Parathyroid adenoma (tissue), 2 donors: ENCODE measurements around the gene PHOSPHO1.

ENCODE experiments used
- H2AFZ ChIP-seq: fragments of 300-600 bp; sonication (generic); one replicate; pipeline ENCODE4 v1.7.0; 2017; ENCODE audit warnings: antibody characterized with exemption, mild to moderate bottlenecking
- H3K27ac ChIP-seq: fragments of 300-600 bp; sonication (generic); one replicate; pipeline ENCODE4 v1.7.0; 2017
- H3K27me3 ChIP-seq: fragments of 300-600 bp; sonication (generic); one replicate; pipeline ENCODE4 v1.7.0; 2017; ENCODE audit warnings: low read length; ENCODE audit not compliant: control insufficient read depth, insufficient read depth
- H3K36me3 ChIP-seq: fragments of 300-600 bp; sonication (generic); one replicate; pipeline ENCODE4 v1.7.0; 2017; ENCODE audit warnings: low read length; ENCODE audit not compliant: control insufficient read depth, insufficient read depth
- H3K4me1 ChIP-seq: fragments of 300-600 bp; sonication (generic); one replicate; pipeline ENCODE4 v1.7.0; 2017; ENCODE audit warnings: control low read depth
- H3K4me2 ChIP-seq: fragments of 300-600 bp; sonication (generic); one replicate; pipeline ENCODE4 v1.7.0; 2017; ENCODE audit warnings: low read length
- H3K4me3 ChIP-seq: fragments of 300-600 bp; sonication (generic); one replicate; pipeline ENCODE4 v1.7.0; 2017; ENCODE audit warnings: low read depth, low read length
- H3K79me2 ChIP-seq: fragments of 300-600 bp; sonication (generic); one replicate; pipeline ENCODE4 v1.7.0; 2017; ENCODE audit warnings: control low read depth
- H3K9ac ChIP-seq: fragments of 300-600 bp; sonication (generic); one replicate; pipeline ENCODE4 v1.7.0; 2017; ENCODE audit warnings: mild to moderate bottlenecking
- H3K9me3 ChIP-seq: fragments of 300-600 bp; sonication (generic); one replicate; pipeline ENCODE4 v1.7.0; 2017; ENCODE audit warnings: low read length; ENCODE audit not compliant: control insufficient read depth
- CTCF ChIP-seq: fragments of 300-600 bp; sonication (generic); IDR thresholded peaks from one replicate; pipeline ENCODE4 v1.7.0; 2017; ENCODE audit warnings: antibody characterized with exemption, mild to moderate bottlenecking
- donor health status: primary hyperparathyroidism.

PHOSPHO1 gene

GRCh38 chr17:49201481-49201927, 29.1 kb downstream of the PHOSPHO1 start:
- TF ChIP-seq CTCF = no peak

DNA sequence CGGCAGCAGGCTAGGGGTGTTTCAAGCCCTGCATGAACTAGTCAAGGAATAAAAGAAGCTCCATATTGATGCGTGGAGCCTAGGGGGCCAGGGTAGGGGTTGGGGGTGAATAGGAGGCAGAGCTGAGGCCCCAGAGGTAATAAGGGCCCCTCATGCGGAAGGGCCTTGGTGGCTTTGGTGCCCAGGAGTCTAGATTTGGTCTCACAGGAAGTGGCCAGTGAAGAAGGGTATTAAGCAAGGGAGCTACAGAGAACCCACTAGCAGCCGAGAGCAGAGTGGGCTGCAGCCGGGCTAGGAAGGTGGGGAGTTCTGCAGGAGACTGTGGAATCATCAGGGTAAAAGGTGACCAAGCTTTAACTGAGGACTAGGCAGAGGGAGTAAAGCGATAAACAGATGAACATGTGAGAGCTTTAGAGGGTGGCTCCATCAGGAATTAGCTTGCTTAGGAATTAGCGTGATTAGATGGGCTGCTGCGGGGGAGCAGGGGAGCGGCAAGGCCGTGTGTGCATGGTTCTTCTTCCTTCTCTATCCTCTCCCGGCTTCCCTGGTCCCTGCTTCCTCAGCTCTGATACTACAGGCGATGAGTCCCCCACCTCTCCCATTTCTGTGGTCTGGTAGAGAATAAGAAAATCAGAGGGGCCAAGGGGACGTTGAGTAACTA, 30.0 kb downstream of the PHOSPHO1 start:
- Histone ChIP-seq H3K4me2 (no peak overlapping the region), H2AFZ (no peak overlapping the region), H3K36me3 (no peaks in the 10 kb centered on the region), H3K9me3 (no peaks in the 10 kb centered on the region), H3K4me3 (no peak overlapping the region), H3K27me3 (no peaks in the 10 kb centered on the region), H3K4me1 (no peaks in the 10 kb centered on the region), H3K79me2 (no peaks in the 10 kb centered on the region), H3K9ac (no peak overlapping the region), H3K27ac (no peak overlapping the region)
- no peak for TF ChIP-seq CTCF

More at GRCh38 chr17:49201481-49201927, 29.1 kb downstream of the PHOSPHO1 start:
- Histone ChIP-seq H3K79me2 (no peaks in the 10 kb centered on the region), H3K27me3 (no peaks in the 10 kb centered on the region), H3K36me3 (no peaks in the 10 kb centered on the region), H3K4me2 (no peak overlapping the region), H3K9me3 (no peaks in the 10 kb centered on the region), H3K4me3 (no peak overlapping the region), H2AFZ (no peak overlapping the region), H3K27ac (no peak overlapping the region), H3K4me1 (no peaks in the 10 kb centered on the region), H3K9ac (no peak overlapping the region)

- Histone ChIP-seq H3K27ac (no peak overlapping the region), H3K79me2 (no peaks in the 10 kb centered on the region), H3K9ac (no peak overlapping the region), H3K4me3 (no peak overlapping the region), H3K4me1 (no peaks in the 10 kb centered on the region), H3K27me3 (no peaks in the 10 kb centered on the region), H2AFZ (no peak overlapping the region), H3K36me3 (no peaks in the 10 kb centered on the region), H3K4me2 (no peak overlapping the region), H3K9me3 (no peaks in the 10 kb centered on the region)
- no peak for TF ChIP-seq CTCF
Observed at GRCh38 chr17:49198211-49198610, 32.4 kb downstream of the PHOSPHO1 start.

DNA sequence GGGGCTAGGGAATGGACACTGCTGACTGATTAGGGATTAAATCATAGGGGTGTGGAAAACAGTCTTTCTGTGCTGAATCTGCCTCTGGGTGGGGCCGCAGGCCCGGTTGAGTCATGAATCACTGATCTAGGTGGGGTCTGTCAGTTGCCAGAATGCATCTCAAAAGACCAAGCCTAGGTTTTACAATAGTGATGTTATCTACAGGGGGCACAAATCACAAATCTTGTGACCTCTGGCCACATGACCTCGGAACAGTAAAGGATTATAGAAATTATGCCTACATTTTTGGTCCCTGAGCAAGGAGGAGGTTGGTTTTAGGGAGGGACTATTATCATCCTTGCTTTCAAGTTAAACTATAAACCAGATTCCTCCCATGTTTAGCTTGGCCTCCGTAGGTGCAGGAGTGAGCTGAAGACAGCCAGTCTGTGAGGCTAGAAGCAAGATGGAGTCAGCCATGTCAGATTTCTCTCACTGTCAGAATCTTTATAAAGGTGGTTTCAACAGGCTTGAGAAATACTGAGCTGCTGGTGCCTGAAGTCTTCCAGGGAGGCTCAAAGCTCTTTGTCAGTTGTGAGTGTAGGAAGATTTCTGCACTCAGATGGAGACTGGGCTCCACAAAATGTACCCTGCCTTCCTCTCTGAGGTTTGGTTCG, 33.1 kb downstream of the PHOSPHO1 start:
- Histone ChIP-seq H3K9me3 (no peaks in the 10 kb centered on the region), H3K4me3 (no peak overlapping the region), H3K27me3 (no peaks in the 10 kb centered on the region), H3K27ac (no peak overlapping the region), H3K79me2 (no peaks in the 10 kb centered on the region), H3K36me3 (no peaks in the 10 kb centered on the region), H3K9ac (no peak overlapping the region), H3K4me2 (no peak overlapping the region), H2AFZ (peak overlapping the region; percentile 35), H3K4me1 (no peaks in the 10 kb centered on the region)
- TF ChIP-seq CTCF = no peak
